PC-9 (cell line): ENCODE measurements around the gene IPPK. TPM values are rescaled to one million over a fixed set of nuclear protein-coding genes. Genes with fewer than 3 reads are reported as not detected.

Source experiments
- BruUV-seq: library from RNA; stranded (reverse); fragments of 400-500 nt; replicated peaks from 2 replicates; lab custom pipeline; 2021; lab: Mats Ljungman, UMichigan
- CTCF ChIA-PET: fragments of 300-600 bp; sonication (Branson Sonifier 250); formaldehyde crosslinking; loops from one replicate; lab custom pipeline; 2022; ENCODE audit warnings: antibody characterized with exemption; lab: Charles Lee
- POLR2A ChIA-PET: fragments of 300-600 bp; sonication (Branson Sonifier 250); formaldehyde crosslinking; loops from one replicate; lab custom pipeline; 2022; ENCODE audit warnings: antibody characterized with exemption; ENCODE audit not compliant: unreplicated experiment; lab: Charles Lee
- DNase-seq, 2 experiments: peaks; one replicate each; pipeline versions ENCODE4 v3.0.0 to v3.0.0-alpha.2; 2015 to 2022; ENCODE audit warnings: mixed read lengths in 1 of 2
- H2AFZ ChIP-seq: fragments of 200-600 bp; sonication (generic); 2 replicates; pipeline ENCODE4 v1.8.1; 2017; ENCODE audit warnings: antibody characterized with exemption
- H3F3A ChIP-seq: fragments of 200-600 bp; sonication (generic); 2 replicates; pipeline ENCODE4 v1.8.1; 2017; ENCODE audit warnings: antibody characterized with exemption, mild to moderate bottlenecking, low read depth; ENCODE audit not compliant: insufficient read depth
- H3K27ac ChIP-seq: fragments of 200-600 bp; sonication (generic); 2 replicates; pipeline ENCODE4 v1.6.1; 2016; ENCODE audit warnings: mixed run types
- H3K27me3 ChIP-seq: fragments of 200-600 bp; sonication (generic); 2 replicates; pipeline ENCODE4 v1.6.1; 2016; ENCODE audit warnings: low read depth, mixed run types; ENCODE audit not compliant: insufficient read depth
- H3K36me3 ChIP-seq: fragments of 200-600 bp; sonication (generic); 2 replicates; pipeline ENCODE4 v1.6.1; 2016; ENCODE audit warnings: low read depth, mixed run types
- H3K4me1 ChIP-seq: fragments of 200-600 bp; sonication (generic); replicated peaks from 2 replicates; pipeline ENCODE4 v1.6.1; 2016; ENCODE audit warnings: mixed run types; ENCODE audit not compliant: insufficient read depth
- H3K4me2 ChIP-seq: fragments of 200-600 bp; sonication (generic); 2 replicates; pipeline ENCODE4 v1.6.1; 2017; ENCODE audit warnings: mixed run types
- H3K4me3 ChIP-seq: fragments of 200-600 bp; sonication (generic); 2 replicates; pipeline ENCODE4 v1.6.1; 2016; ENCODE audit warnings: mixed run types
- H3K79me2 ChIP-seq: fragments of 200-600 bp; sonication (generic); 2 replicates; pipeline ENCODE4 v1.6.1; 2017; ENCODE audit warnings: low read depth, mixed run types
- H3K9me2 ChIP-seq: fragments of 200-600 bp; sonication (generic); 2 replicates; pipeline ENCODE4 v1.8.1; 2017; ENCODE audit warnings: mild to moderate bottlenecking; ENCODE audit not compliant: insufficient read depth
- H3K9me3 ChIP-seq: fragments of 200-600 bp; sonication (generic); 2 replicates; pipeline ENCODE4 v1.8.1; 2016; ENCODE audit warnings: low read depth; ENCODE audit not compliant: insufficient read depth
- H4K20me1 ChIP-seq: fragments of 200-600 bp; sonication (generic); 2 replicates; pipeline ENCODE4 v1.8.1; 2017; ENCODE audit not compliant: insufficient read depth
- CTCF ChIP-seq: fragments of 200-600 bp; sonication (generic); conservative IDR thresholded peaks from 2 replicates; pipeline ENCODE4 v1.6.1; 2017; ENCODE audit warnings: mixed run types, antibody characterized with exemption, mild to moderate bottlenecking, moderate library complexity
- EZH2 ChIP-seq: fragments of 200-600 bp; sonication (generic); IDR thresholded peaks from 2 replicates; pipeline ENCODE4 v1.8.0; 2017; ENCODE audit warnings: antibody characterized with exemption, low read depth
- intact Hi-C: fragments of 100-400 bp; cut with micrococcal nuclease; formaldehyde crosslinking; loops from one replicate; pipeline ENCODE4 v1.10.0; 2022; ENCODE audit not compliant: unreplicated experiment
- total RNA-seq: library from RNA; stranded (reverse); gene quantifications from 2 replicates; pipeline ENCODE4 v1.2.3, GENCODE V29; 2021

Gene IPPK
- total RNA-seq, 1 experiment from 2014 or later, result 12.3 TPM

GRCh38 chr9:92659601-92660000 lies 10.3 kb downstream of the IPPK start:
- BruUV-seq, result no TSS peak
- H3K27me3 ChIP-seq, result no peaks in the 10 kb centered on the region
- H3K4me1 ChIP-seq, result no peaks in the 10 kb centered on the region
- H3K4me3 ChIP-seq, result no peak overlapping the region
- H3K9me3 ChIP-seq, result no peaks in the 10 kb centered on the region
- H3K27ac ChIP-seq, result no peak overlapping the region
- no peak overlapping the region for H2AFZ ChIP-seq
- CTCF ChIA-PET, result no interaction called here
- intact Hi-C loops, result no loop called here
- TF ChIP-seq EZH2 (no peak), CTCF (no peak)
- H3K4me2 ChIP-seq, result no peak overlapping the region
- no peaks in the 10 kb centered on the region for H3K9me2 ChIP-seq
- H3F3A ChIP-seq, result no peaks in the 10 kb centered on the region
- H3K79me2 ChIP-seq, result peaks cover 49% of the 10 kb centered on the region
- 0 out of 2 replicates have a peak, but pooled peaks cover 19% of the 10 kb centered on the region for H3K36me3 ChIP-seq
- peaks cover 47% of the 10 kb centered on the region for H4K20me1 ChIP-seq
- DNase-seq, result no peak
- POLR2A ChIA-PET, result no interaction called here

GRCh38 chr9:92658611-92659010 lies 11.3 kb downstream of the IPPK start:
- Histone ChIP-seq H3K9me2 (no peaks in the 10 kb centered on the region), H3K79me2 (peaks cover 39% of the 10 kb centered on the region), H3K4me1 (no peaks in the 10 kb centered on the region), H3K36me3 (0 out of 2 replicates have a peak, but pooled peaks cover 19% of the 10 kb centered on the region), H3K27me3 (no peaks in the 10 kb centered on the region), H4K20me1 (peaks cover 43% of the 10 kb centered on the region), H3F3A (no peaks in the 10 kb centered on the region), H3K4me2 (no peak overlapping the region), H3K4me3 (no peak overlapping the region), H3K9me3 (no peaks in the 10 kb centered on the region), H3K27ac (no peak overlapping the region), H2AFZ (no peak overlapping the region)
- CTCF ChIA-PET, result no interaction called here
- POLR2A ChIA-PET, result no interaction called here
- DNase-seq, result no peak
- BruUV-seq, result no TSS peak
- TF ChIP-seq CTCF, result no peak
- no peak for TF ChIP-seq EZH2
- intact Hi-C loops, result no loop called here

DNA sequence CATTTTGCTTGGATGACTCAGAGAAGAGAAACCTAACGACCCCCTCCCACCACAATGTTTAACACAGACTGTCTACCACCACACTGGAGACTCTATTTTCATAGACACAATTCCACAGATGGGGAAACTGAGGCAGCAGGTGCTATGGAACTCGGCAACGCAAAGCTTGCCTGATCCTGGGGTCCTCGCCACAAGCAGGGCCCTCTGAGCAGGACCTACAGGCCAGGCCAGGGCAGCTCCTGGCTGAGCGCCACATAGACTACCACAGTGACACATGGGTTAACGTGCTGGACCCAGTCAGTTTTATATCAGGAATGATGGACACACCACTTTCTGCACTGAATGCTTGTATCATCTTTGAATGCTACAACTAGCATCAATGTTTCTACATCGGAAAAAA lies 11.8 kb downstream of the IPPK start:
- H3F3A ChIP-seq, result no peaks in the 10 kb centered on the region
- no peaks in the 10 kb centered on the region for H3K4me1 ChIP-seq
- peaks cover 39% of the 10 kb centered on the region for H4K20me1 ChIP-seq
- H3K9me2 ChIP-seq, result no peaks in the 10 kb centered on the region
- H3K79me2 ChIP-seq, result peaks cover 35% of the 10 kb centered on the region
- TF ChIP-seq CTCF (no peak), EZH2 (no peak)
- DNase-seq, result no peak
- ChIA-PET CTCF (interaction anchor here (0.7 kb wide), 1 partner anchor 46 kb away, joined by 3 read pairs; no protein-coding TSS in a partner anchor), POLR2A (no interaction called here)
- BruUV-seq, result no TSS peak
- no peaks in the 10 kb centered on the region for H3K9me3 ChIP-seq
- H3K36me3 ChIP-seq, result 0 out of 2 replicates have a peak, but pooled peaks cover 14% of the 10 kb centered on the region
- no peak overlapping the region for H3K4me3 ChIP-seq
- H3K27ac ChIP-seq, result no peak overlapping the region
- no peak overlapping the region for H2AFZ ChIP-seq
- no peaks in the 10 kb centered on the region for H3K27me3 ChIP-seq
- intact Hi-C loops, result no loop called here
- H3K4me2 ChIP-seq, result no peak overlapping the region
